ENCODE data around the gene MCFD2. TPM values are rescaled to one million over a fixed set of nuclear protein-coding genes. Genes with fewer than 3 reads are reported as not detected.

MCFD2 gene
- total and polyA plus RNA-seq, 8 donors = 13.3 to 127 (median 43.3) TPM

GRCh38 chr2:46902465-46902864 is 13.1 kb downstream of the MCFD2 start:
- TF ChIP-seq, protein P1, sequence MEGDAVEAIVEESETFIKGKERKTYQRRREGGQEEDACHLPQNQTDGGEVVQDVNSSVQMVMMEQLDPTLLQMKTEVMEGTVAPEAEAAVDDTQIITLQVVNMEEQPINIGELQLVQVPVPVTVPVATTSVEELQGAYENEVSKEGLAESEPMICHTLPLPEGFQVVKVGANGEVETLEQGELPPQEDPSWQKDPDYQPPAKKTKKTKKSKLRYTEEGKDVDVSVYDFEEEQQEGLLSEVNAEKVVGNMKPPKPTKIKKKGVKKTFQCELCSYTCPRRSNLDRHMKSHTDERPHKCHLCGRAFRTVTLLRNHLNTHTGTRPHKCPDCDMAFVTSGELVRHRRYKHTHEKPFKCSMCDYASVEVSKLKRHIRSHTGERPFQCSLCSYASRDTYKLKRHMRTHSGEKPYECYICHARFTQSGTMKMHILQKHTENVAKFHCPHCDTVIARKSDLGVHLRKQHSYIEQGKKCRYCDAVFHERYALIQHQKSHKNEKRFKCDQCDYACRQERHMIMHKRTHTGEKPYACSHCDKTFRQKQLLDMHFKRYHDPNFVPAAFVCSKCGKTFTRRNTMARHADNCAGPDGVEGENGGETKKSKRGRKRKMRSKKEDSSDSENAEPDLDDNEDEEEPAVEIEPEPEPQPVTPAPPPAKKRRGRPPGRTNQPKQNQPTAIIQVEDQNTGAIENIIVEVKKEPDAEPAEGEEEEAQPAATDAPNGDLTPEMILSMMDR (IDR thresholded peaks at IDR 0.05) = no peak
- TF ChIP-seq EP300 (IDR thresholded peaks at IDR 0.05) (no peak), POLR2A (IDR thresholded peaks at IDR 0.05) (no peak), POLR2AphosphoS5 (IDR thresholded peaks at IDR 0.05) (no peak)
- no peaks in the 10 kb centered on the region for H3K27me3 ChIP-seq
- no peak overlapping the region for H3K27ac ChIP-seq
- no peaks in the 10 kb centered on the region for H3K9me3 ChIP-seq
- no peak overlapping the region for H3K4me3 ChIP-seq
- intact Hi-C loops (cut with DNase I; ENCODE audit: low total_unique reads) = no loop called here
- H3K36me3 ChIP-seq = peaks cover 28 to 51% (median 40%) of the 10 kb centered on the region in 4 donors
- H3K4me1 ChIP-seq = no peaks in the 10 kb centered on the region
- DNase-seq = no peak

- Histone ChIP-seq H3K36me3 (peaks cover 19 to 42% (median 32%) of the 10 kb centered on the region in 4 donors), H3K27ac (no peak overlapping the region), H3K4me3 (no peak overlapping the region), H3K9me3 (no peaks in the 10 kb centered on the region), H3K4me1 (no peaks in the 10 kb centered on the region), H3K27me3 (no peaks in the 10 kb centered on the region)
- DNase-seq = no peak
- 59 to 68% (median 62%) methylated on average over 2 of the region's 2 CpGs for WGBS, 5 donors
- TF ChIP-seq, protein P1 (IDR thresholded peaks at IDR 0.05) = no peak
- intact Hi-C loops (cut with DNase I; ENCODE audit: low total_unique reads) = no loop called here
Measured at GRCh38 chr2:46901611-46902010, 14.0 kb downstream of the MCFD2 start.

GRCh38 chr2:46900381-46900780 is 15.2 kb downstream of the MCFD2 start:
- intact Hi-C loops (cut with DNase I; ENCODE audit: low total_unique reads) = no loop called here
- no peak for DNase-seq

GRCh38 chr2:46899053-46899452 is 16.6 kb downstream of the MCFD2 start:
- TF ChIP-seq EP300 (IDR thresholded peaks at IDR 0.05) (no peak), POLR2AphosphoS5 (IDR thresholded peaks at IDR 0.05) (no peak), POLR2A (IDR thresholded peaks at IDR 0.05) (no peak)
- TF ChIP-seq, protein P1 (IDR thresholded peaks at IDR 0.05) = no peak
- WGBS, 5 donors = 91 to 94% (median 92%) methylated on average over 17 of the region's 17 CpGs
- intact Hi-C loops (cut with DNase I; ENCODE audit: low total_unique reads) = no loop called here

More at GRCh38 chr2:46900381-46900780, 15.2 kb downstream of the MCFD2 start:
- WGBS, 5 donors = 56 to 72% (median 60%) methylated on average over 3 of the region's 3 CpGs
- no peak overlapping the region for H3K4me3 ChIP-seq
- H3K27me3 ChIP-seq = no peaks in the 10 kb centered on the region
- TF ChIP-seq POLR2AphosphoS5 (IDR thresholded peaks at IDR 0.05) (no peak), POLR2A (IDR thresholded peaks at IDR 0.05) (no peak), EP300 (IDR thresholded peaks at IDR 0.05) (no peak)
- TF ChIP-seq, protein P1 (IDR thresholded peaks at IDR 0.05) = no peak
- H3K27ac ChIP-seq = no peak overlapping the region
- H3K36me3 ChIP-seq = peaks cover 10 to 30% (median 20%) of the 10 kb centered on the region in 4 donors
- no peaks in the 10 kb centered on the region for H3K9me3 ChIP-seq
- no peaks in the 10 kb centered on the region for H3K4me1 ChIP-seq

More at GRCh38 chr2:46899053-46899452, 16.6 kb downstream of the MCFD2 start:
- H3K36me3 ChIP-seq = peaks cover 3 to 17% (median 7%) of the 10 kb centered on the region in 4 donors
- no peaks in the 10 kb centered on the region for H3K4me1 ChIP-seq
- DNase-seq = no peak
- no peaks in the 10 kb centered on the region for H3K27me3 ChIP-seq
- no peak overlapping the region for H3K4me3 ChIP-seq
- H3K9me3 ChIP-seq = no peaks in the 10 kb centered on the region
- H3K27ac ChIP-seq = no peak overlapping the region
